ENCODE data around the gene USP17L27.
"Not testable (repeated sequence)": the region's sequence is repeated elsewhere in the genome, so short reads cannot be mapped to it uniquely, and the experiment has no call there.

Gene USP17L27, protein sequence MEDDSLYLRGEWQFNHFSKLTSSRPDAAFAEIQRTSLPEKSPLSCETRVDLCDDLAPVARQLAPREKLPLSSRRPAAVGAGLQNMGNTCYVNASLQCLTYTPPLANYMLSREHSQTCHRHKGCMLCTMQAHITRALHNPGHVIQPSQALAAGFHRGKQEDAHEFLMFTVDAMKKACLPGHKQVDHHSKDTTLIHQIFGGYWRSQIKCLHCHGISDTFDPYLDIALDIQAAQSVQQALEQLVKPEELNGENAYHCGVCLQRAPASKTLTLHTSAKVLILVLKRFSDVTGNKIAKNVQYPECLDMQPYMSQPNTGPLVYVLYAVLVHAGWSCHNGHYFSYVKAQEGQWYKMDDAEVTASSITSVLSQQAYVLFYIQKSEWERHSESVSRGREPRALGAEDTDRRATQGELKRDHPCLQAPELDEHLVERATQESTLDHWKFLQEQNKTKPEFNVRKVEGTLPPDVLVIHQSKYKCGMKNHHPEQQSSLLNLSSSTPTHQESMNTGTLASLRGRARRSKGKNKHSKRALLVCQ

DNA sequence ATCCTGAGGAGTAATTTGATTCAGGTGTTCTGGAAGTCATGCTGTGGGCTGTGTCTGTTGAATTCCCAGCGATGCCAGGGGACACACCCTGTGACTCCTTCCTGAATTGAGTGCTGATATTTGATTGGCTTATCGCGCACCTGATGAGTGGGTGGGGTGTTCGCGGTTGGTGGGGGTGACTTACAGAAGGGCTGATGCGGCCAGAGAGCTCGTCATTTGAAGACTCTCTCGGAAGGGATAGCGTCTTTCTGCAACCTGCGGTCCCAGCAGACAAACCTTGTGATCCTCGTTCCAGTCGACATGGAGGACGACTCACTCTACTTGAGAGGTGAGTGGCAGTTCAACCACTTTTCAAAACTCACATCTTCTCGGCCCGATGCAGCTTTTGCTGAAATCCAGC is at the start of gene USP17L27:
Gene USP17L27, plus strand, starts transcription at position 301 of the 400 bp plus-strand sequence. Its CDS starts 0 bp downstream, at position 301.
- not testable (repeated sequence) for DNase-seq (ENCODE audit: low read depth, low spot score)

DNA sequence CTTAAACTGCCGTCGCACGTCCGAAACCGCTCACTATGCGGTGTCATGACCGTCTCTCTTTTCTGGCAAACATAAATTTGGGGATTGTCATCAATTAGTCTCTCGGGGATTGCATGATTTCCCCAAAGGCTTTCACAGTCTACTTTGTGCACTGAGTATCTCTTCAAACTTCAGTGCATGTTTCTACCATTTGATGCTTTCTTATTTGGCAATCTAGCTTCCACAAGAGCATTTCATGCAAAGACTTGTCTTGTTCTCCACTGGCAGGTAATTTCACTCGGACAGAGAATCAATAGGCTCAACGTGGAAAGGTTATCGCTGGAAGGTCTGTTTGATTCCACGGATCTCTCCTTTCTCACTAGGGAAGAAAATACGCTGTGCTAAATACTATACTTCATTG is 19.8 kb upstream of the USP17L27 start:
- DNase-seq (ENCODE audit: low read depth, low spot score): not testable (repeated sequence)

DNA sequence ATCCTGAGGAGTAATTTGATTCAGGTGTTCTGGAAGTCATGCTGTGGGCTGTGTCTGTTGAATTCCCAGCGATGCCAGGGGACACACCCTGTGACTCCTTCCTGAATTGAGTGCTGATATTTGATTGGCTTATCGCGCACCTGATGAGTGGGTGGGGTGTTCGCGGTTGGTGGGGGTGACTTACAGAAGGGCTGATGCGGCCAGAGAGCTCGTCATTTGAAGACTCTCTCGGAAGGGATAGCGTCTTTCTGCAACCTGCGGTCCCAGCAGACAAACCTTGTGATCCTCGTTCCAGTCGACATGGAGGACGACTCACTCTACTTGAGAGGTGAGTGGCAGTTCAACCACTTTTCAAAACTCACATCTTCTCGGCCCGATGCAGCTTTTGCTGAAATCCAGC is 19.1 kb upstream of the USP17L27 start, which contains the start of gene USP17L24:
Gene USP17L24, plus strand, starts transcription at position 301 of the 400 bp plus-strand sequence. Its CDS starts 0 bp downstream, at position 301.
- DNase-seq (ENCODE audit: low read depth, low spot score): not testable (repeated sequence)

DNA sequence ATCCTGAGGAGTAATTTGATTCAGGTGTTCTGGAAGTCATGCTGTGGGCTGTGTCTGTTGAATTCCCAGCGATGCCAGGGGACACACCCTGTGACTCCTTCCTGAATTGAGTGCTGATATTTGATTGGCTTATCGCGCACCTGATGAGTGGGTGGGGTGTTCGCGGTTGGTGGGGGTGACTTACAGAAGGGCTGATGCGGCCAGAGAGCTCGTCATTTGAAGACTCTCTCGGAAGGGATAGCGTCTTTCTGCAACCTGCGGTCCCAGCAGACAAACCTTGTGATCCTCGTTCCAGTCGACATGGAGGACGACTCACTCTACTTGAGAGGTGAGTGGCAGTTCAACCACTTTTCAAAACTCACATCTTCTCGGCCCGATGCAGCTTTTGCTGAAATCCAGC is 14.3 kb upstream of the USP17L27 start, which contains the start of gene USP17L25:
Gene USP17L25, plus strand, starts transcription at position 301 of the 400 bp plus-strand sequence. Its CDS starts 0 bp downstream, at position 301.
- DNase-seq (ENCODE audit: low read depth, low spot score): not testable (repeated sequence)

DNA sequence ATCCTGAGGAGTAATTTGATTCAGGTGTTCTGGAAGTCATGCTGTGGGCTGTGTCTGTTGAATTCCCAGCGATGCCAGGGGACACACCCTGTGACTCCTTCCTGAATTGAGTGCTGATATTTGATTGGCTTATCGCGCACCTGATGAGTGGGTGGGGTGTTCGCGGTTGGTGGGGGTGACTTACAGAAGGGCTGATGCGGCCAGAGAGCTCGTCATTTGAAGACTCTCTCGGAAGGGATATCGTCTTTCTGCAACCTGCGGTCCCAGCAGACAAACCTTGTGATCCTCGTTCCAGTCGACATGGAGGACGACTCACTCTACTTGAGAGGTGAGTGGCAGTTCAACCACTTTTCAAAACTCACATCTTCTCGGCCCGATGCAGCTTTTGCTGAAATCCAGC is 9.6 kb upstream of the USP17L27 start, which contains the start of gene USP17L26:
Gene USP17L26, plus strand, starts transcription at position 301 of the 400 bp plus-strand sequence. Its CDS starts 0 bp downstream, at position 301.
- DNase-seq (ENCODE audit: low read depth, low spot score): not testable (repeated sequence)

DNA sequence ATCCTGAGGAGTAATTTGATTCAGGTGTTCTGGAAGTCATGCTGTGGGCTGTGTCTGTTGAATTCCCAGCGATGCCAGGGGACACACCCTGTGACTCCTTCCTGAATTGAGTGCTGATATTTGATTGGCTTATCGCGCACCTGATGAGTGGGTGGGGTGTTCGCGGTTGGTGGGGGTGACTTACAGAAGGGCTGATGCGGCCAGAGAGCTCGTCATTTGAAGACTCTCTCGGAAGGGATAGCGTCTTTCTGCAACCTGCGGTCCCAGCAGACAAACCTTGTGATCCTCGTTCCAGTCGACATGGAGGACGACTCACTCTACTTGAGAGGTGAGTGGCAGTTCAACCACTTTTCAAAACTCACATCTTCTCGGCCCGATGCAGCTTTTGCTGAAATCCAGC is 4.8 kb upstream of the USP17L27 start, which contains the start of gene USP17L5:
Gene USP17L5, plus strand, starts transcription at position 301 of the 400 bp plus-strand sequence. Its CDS starts 0 bp downstream, at position 301.
- not testable (repeated sequence) for DNase-seq (ENCODE audit: low read depth, low spot score)

DNA sequence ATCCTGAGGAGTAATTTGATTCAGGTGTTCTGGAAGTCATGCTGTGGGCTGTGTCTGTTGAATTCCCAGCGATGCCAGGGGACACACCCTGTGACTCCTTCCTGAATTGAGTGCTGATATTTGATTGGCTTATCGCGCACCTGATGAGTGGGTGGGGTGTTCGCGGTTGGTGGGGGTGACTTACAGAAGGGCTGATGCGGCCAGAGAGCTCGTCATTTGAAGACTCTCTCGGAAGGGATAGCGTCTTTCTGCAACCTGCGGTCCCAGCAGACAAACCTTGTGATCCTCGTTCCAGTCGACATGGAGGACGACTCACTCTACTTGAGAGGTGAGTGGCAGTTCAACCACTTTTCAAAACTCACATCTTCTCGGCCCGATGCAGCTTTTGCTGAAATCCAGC is 4.6 kb downstream of the USP17L27 start, which contains the start of gene USP17L28:
Gene USP17L28, plus strand, starts transcription at position 301 of the 400 bp plus-strand sequence. Its CDS starts 0 bp downstream, at position 301.
- DNase-seq (ENCODE audit: low read depth, low spot score): not testable (repeated sequence)

DNA sequence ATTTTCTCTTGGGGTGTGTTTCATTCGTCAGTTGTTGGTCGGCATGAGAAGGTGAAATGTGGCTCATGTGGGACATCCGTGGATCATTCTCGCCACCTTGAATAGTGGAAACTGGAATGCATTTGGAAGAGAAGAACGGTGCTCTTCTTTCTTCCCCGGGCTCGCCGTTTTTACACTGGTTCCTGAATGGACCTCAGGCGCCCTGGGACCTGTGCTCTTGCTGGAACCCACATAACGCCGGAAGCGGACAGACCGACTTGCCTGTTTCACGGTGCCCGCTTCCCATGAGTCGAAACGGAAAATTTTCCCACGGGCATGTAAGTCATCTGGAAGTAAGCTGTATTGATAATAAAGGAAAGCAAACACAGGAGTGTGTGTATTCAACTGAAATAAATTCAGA is 6.9 kb downstream of the USP17L27 start:
- DNase-seq (ENCODE audit: low read depth, low spot score): not testable (repeated sequence)

DNA sequence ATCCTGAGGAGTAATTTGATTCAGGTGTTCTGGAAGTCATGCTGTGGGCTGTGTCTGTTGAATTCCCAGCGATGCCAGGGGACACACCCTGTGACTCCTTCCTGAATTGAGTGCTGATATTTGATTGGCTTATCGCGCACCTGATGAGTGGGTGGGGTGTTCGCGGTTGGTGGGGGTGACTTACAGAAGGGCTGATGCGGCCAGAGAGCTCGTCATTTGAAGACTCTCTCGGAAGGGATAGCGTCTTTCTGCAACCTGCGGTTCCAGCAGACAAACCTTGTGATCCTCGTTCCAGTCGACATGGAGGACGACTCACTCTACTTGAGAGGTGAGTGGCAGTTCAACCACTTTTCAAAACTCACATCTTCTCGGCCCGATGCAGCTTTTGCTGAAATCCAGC is 9.4 kb downstream of the USP17L27 start, which contains the start of gene USP17L29:
Gene USP17L29, plus strand, starts transcription at position 301 of the 400 bp plus-strand sequence. Its CDS starts 0 bp downstream, at position 301.
- DNase-seq (ENCODE audit: low read depth, low spot score): not testable (repeated sequence)

DNA sequence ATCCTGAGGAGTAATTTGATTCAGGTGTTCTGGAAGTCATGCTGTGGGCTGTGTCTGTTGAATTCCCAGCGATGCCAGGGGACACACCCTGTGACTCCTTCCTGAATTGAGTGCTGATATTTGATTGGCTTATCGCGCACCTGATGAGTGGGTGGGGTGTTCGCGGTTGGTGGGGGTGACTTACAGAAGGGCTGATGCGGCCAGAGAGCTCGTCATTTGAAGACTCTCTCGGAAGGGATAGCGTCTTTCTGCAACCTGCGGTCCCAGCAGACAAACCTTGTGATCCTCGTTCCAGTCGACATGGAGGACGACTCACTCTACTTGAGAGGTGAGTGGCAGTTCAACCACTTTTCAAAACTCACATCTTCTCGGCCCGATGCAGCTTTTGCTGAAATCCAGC is 18.9 kb downstream of the USP17L27 start, which contains the start of gene USP17L30:
Gene USP17L30, plus strand, starts transcription at position 301 of the 400 bp plus-strand sequence. Its CDS starts 0 bp downstream, at position 301.
- DNase-seq (ENCODE audit: low read depth, low spot score): not testable (repeated sequence)

DNA sequence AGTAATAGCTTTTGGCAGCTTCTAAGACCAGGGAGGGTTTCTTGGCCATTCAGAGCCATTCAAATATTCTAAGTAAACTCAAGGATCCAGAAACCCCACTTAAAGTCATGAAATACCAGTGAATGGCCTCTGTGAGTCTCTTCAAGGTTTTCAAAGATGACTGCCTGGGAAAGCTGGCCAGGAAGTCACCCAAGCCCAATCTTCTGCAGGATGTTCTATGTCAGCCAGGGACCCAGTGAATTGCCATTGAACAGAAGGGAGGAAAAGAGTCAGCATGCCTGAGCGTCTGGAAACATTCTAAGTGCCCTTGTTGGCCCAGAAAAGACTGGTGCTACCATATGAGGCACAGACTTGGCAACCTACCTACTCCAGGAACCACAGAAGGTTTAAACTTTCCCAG is 35.9 kb downstream of the USP17L27 start:
- not testable (repeated sequence) for DNase-seq (ENCODE audit: low read depth, low spot score)

DNA sequence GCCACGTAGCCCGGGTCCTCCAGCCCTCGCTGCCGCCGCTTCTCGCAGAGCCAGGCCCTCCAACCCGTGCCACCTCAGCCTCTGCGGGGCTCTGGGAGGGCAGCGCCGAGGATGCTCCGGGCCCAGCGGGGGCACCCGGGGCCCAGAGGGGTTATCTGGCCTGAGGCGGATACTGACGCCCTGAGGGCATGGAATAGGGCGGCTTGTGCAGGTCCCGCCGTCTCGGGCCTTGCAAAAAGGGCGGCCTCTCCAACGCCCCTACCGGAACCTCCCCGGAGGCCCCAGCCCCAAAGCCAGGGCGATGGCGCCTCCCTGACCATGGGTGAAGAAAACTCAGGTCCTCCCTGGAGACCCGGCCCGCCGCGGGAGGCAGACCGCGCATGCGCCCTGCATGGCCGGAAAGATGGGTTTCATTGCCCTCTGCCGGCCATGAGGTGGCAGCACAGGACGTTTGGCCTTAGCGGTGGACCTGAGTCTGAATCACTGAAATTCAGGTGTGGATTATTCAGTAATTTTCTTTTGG is 37.1 kb downstream of the USP17L27 start:
- DNase-seq (ENCODE audit: low read depth, low spot score): not testable (repeated sequence)

DNA sequence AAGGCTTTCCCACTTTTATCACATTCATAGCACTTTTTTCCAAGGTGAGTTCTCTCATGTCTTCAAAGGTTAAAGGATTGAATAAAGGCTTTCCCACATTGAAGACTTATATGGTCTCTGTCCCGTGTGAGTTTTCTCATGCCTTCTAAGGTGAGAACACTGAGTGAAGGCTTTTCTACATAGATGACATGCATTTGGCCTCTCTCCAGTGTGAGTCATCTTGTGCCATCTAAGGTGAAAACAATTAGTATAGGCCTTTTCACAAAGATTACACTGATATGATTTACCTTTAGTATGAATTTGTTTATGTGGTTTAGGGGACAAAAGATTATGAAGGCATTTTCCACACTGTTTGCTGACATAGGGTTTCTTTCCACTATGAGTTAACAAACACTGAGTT is 40.2 kb downstream of the USP17L27 start:
- no peak for DNase-seq (ENCODE audit: low read depth, low spot score)

DNA sequence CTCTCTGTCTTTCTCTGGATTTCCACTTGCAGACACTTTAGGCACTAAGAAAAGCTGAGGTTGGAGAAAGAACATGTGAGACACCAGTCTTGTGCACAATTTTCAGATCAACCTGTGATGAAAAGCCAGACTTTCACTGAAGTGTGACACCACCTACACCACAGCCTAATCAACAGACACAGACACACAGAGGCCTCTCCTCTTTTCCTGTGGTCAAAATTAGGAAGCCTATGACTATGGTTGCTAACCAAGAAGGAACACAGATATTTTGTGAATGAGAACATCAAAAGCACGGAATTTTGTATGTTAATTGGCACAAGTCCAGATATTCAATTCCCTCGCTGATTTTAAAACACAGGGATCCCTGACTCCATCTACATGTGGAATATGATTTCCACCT is 45.1 kb downstream of the USP17L27 start:
- not testable (repeated sequence) for DNase-seq (ENCODE audit: low read depth, low spot score)

All from smooth muscle cell of the brain vasculature (primary cell).